HG03103 (cell line): ENCODE results near the gene SETD2.
A peak's percentile ranks its signal among the peaks of the same experiment; 100 is the strongest.

ENCODE experiments used
- ATAC-seq: cut with Tn5 transposase; IDR thresholded peaks from one replicate; pipeline ENCODE4 v1.9.1; 2021; ENCODE audit warnings: low read depth; ENCODE audit not compliant: unreplicated experiment

The SETD2 gene

GRCh38 chr3:47000198-47000815 is 163.6 kb downstream of the SETD2 start:
- no peak for ATAC-seq

- ATAC-seq, result no peak
These were observed 164.3 kb downstream of the SETD2 start for GRCh38 chr3:46999516-47000197.

- no peak for ATAC-seq
These were observed 164.9 kb downstream of the SETD2 start for GRCh38 chr3:46998852-46999515.

- ATAC-seq, result no peak
These were observed 165.6 kb downstream of the SETD2 start for GRCh38 chr3:46998121-46998851.

GRCh38 chr3:46997453-46998091 is 166.3 kb downstream of the SETD2 start:
- ATAC-seq, result no peak

- ATAC-seq, result no peak
These were observed 167.0 kb downstream of the SETD2 start for GRCh38 chr3:46996689-46997452.

GRCh38 chr3:46995901-46996562 is 167.9 kb downstream of the SETD2 start:
- no peak for ATAC-seq

- no peak for ATAC-seq
These were observed 168.8 kb downstream of the SETD2 start for GRCh38 chr3:46994801-46995731.

- ATAC-seq, result no peak
These were observed 169.9 kb downstream of the SETD2 start for GRCh38 chr3:46993986-46994385.

GRCh38 chr3:46993292-46993691 is 170.6 kb downstream of the SETD2 start:
- no peak for ATAC-seq

- ATAC-seq, result no peak
These were observed 171.7 kb downstream of the SETD2 start for GRCh38 chr3:46992231-46992630.

- no peak for ATAC-seq
These were observed 172.3 kb downstream of the SETD2 start for GRCh38 chr3:46991406-46992165.

GRCh38 chr3:46990573-46991374 is 173.1 kb downstream of the SETD2 start:
- ATAC-seq, result no peak

- no peak for ATAC-seq
These were observed 174.6 kb downstream of the SETD2 start for GRCh38 chr3:46989146-46989810.

- ATAC-seq, result no peak
These were observed 175.3 kb downstream of the SETD2 start for GRCh38 chr3:46988616-46989015.

- peak; percentile 64 for ATAC-seq
These were observed 176.0 kb downstream of the SETD2 start for GRCh38 chr3:46987743-46988401.
